Activated T-cell treated with anti-CD3 and anti-CD28 coated beads, Interleukin-2, amount 50 U/mL, for 72 hours (primary cell): ENCODE data around the gene MAGEB1. TPM values are rescaled to one million over a fixed set of nuclear protein-coding genes. Genes with fewer than 3 reads are reported as not detected.

ENCODE experiments used
- ATAC-seq, 2 donors: fragments of 150-1000 bp; cut with Tn5 transposase; replicated peaks in 1 of 2; 2 replicates each; pipeline ENCODE4 v1.10.0; 2021; ENCODE audit warnings: moderate library complexity in 2 of 2, mild to moderate bottlenecking in 1 of 2
- DNase-seq, 2 donors: peaks; one replicate each; pipeline ENCODE4 v3.0.0; 2021 to 2022; ENCODE audit warnings: mixed read lengths in 1 of 2
- H3K27ac Mint-ChIP-seq: one replicate; pipeline ENCODE4 v1.8.0; 2022; ENCODE audit warnings: mild to moderate bottlenecking, moderate library complexity, mixed read lengths
- H3K27me3 Mint-ChIP-seq: one replicate; pipeline ENCODE4 v1.8.0; 2022; ENCODE audit warnings: low read depth, mixed read lengths
- H3K36me3 Mint-ChIP-seq, 2 donors: one replicate each; pipeline ENCODE4 v1.8.0; 2022; ENCODE audit warnings: mixed read lengths in 2 of 2, mild to moderate bottlenecking in 1 of 2; ENCODE audit not compliant: insufficient read depth in 2 of 2
- H3K4me1 Mint-ChIP-seq: one replicate; pipeline ENCODE4 v1.8.0; 2022; ENCODE audit warnings: low read depth, mixed read lengths
- H3K4me3 Mint-ChIP-seq, 2 donors: one replicate each; pipeline ENCODE4 v1.8.0; 2022; ENCODE audit warnings: mild to moderate bottlenecking in 2 of 2, mixed read lengths in 2 of 2, moderate library complexity in 2 of 2
- H3K9me3 Mint-ChIP-seq, 2 donors: one replicate each; pipeline ENCODE4 v1.8.0; 2022; ENCODE audit warnings: mixed read lengths in 2 of 2
- total RNA-seq, 2 donors: library from RNA; stranded (reverse); gene quantifications; one replicate each; pipeline ENCODE4 v1.2.3, GENCODE V29; 2022

MAGEB1 gene, protein sequence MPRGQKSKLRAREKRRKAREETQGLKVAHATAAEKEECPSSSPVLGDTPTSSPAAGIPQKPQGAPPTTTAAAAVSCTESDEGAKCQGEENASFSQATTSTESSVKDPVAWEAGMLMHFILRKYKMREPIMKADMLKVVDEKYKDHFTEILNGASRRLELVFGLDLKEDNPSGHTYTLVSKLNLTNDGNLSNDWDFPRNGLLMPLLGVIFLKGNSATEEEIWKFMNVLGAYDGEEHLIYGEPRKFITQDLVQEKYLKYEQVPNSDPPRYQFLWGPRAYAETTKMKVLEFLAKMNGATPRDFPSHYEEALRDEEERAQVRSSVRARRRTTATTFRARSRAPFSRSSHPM
- total RNA-seq = not detected

DNA sequence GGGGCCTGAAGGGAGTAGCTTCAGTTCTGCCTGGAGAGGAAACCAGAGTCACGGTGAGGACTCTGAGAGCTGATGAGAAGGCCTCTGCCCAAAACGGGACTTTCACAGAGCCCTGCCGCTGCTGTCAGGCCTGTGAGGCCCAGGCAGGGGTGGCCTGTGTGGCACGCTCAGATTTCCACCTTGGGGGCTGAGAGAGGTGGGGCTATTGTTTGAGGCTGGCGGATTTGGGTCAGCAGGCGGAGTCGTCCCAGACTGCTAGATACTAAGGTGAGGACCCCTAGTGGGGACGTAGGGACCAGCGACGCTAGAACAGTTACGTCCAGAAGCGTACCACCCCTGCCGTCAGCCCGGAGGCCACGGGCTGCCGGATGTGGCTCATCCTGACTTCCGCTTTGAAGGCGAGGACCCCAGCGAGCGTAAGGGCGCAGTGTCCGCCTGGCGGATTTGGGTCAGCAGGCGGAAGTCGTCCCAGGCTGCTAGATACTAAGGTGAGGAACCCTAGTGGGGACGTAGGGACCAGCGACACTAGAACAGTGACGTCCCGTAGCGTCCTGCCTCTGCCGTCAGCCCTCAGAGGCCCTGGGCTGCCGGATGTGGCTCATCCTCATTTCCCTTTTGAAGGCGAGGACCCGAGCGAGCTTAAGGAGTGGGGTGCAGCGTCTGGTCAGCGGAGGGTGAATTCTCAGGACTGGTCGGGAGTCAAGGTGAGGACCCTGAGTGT lies at the start of gene MAGEB1:
Gene MAGEB1, plus strand, starts transcription at position 378 of the 721 bp plus-strand sequence. CDS start 3,348 bp downstream, outside the sequence.
- H3K4me1 Mint-ChIP-seq = no peaks in the 10 kb centered on the region
- DNase-seq = no peak
- H3K36me3 Mint-ChIP-seq = no peaks in the 10 kb centered on the region
- no peak within 1 kb of the TSS for H3K4me3 Mint-ChIP-seq
- H3K27ac Mint-ChIP-seq = no peak within 1 kb of the TSS
- H3K27me3 Mint-ChIP-seq = peaks cover 5% of the 10 kb centered on the region
- ATAC-seq = no peak
- H3K9me3 Mint-ChIP-seq = peaks cover 0 to 3% of the 10 kb centered on the region in 2 donors

DNA sequence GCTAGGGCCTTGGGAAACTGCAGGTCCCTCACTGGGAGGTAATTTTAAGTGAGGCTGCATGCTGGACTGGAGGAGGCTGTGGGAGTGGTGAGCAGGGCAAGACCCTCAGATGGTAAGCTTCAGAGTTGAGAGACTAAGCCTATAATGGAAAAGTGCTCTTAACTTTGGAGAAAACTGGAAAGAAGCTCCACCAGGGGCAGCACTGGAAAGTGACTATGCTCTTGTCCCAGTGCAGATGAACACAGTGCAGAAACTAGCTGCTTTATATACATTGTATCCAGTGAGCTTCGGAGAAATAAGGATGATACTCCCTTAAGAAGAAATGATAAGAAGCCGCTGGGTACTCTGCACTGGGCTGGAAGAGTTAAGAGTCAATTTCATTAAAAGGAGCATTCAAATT lies 34.8 kb upstream of the MAGEB1 start:
- H3K36me3 Mint-ChIP-seq = no peaks in the 10 kb centered on the region
- peaks cover 19% of the 10 kb centered on the region for H3K27me3 Mint-ChIP-seq
- H3K4me1 Mint-ChIP-seq = no peaks in the 10 kb centered on the region
- H3K27ac Mint-ChIP-seq = no peak overlapping the region
- no peaks in the 10 kb centered on the region for H3K9me3 Mint-ChIP-seq
- ATAC-seq (no peak), DNase-seq (no peak)
- no peak overlapping the region for H3K4me3 Mint-ChIP-seq

DNA sequence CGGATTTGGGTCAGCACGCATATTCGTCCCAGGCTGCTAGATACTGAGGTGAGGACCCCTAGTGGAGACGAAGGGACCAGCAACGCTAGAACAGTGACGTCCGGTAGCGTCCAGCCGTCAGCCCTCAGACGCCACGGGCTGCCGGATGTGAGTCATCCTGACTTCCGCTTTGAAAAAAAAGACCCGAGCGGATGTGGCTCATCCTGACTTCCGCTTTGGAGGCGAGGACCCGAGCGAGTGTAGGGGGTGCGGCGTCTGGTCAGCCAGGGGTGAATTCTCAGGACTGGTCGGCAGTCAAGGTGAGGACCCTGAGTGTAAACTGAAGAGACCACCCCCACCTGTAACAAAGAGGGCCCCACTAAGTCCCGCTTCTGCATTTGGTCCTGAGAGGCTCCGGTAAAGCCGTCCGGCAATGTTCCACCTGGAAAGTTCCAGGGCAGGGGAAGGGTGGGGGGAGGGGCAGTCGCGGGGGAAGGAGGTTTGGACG lies 31.5 kb upstream of the MAGEB1 start, which contains the start of gene MAGEB2:
Gene MAGEB2, plus strand, starts transcription at position 207 of the 487 bp plus-strand sequence. CDS start 3,018 bp downstream, outside the sequence.
- H3K36me3 Mint-ChIP-seq = no peaks in the 10 kb centered on the region
- no peak within 1 kb of the TSS for H3K27ac Mint-ChIP-seq
- H3K4me1 Mint-ChIP-seq = no peaks in the 10 kb centered on the region
- ATAC-seq (no peak), DNase-seq (no peak)
- no peak within 1 kb of the TSS for H3K4me3 Mint-ChIP-seq
- H3K9me3 Mint-ChIP-seq = no peaks in the 10 kb centered on the region
- peaks cover 17% of the 10 kb centered on the region for H3K27me3 Mint-ChIP-seq

DNA sequence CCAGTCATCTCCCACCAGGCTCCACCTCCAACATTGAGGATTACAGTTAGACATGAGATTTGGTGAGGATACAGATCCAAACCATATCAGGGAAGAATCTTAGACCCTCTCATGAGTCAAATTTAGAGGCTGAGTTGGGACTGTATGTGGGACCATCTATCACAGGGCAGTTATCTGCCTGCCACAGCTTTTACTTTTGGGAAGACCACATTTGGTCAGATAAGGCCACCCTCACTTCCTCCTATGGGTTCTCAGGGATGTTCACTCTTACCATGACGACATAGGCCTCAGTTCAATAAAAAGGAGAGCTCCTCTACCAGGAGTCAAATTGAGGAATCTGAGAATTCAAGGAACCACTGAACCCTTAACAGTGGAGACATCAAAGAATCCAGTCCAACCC lies 29.5 kb upstream of the MAGEB1 start:
- DNase-seq (no peak), ATAC-seq (no peak)
- Mint-ChIP-seq H3K27me3 (peaks cover 11% of the 10 kb centered on the region), H3K4me3 (no peak overlapping the region), H3K27ac (no peak overlapping the region), H3K9me3 (no peaks in the 10 kb centered on the region), H3K36me3 (no peaks in the 10 kb centered on the region), H3K4me1 (no peaks in the 10 kb centered on the region)

DNA sequence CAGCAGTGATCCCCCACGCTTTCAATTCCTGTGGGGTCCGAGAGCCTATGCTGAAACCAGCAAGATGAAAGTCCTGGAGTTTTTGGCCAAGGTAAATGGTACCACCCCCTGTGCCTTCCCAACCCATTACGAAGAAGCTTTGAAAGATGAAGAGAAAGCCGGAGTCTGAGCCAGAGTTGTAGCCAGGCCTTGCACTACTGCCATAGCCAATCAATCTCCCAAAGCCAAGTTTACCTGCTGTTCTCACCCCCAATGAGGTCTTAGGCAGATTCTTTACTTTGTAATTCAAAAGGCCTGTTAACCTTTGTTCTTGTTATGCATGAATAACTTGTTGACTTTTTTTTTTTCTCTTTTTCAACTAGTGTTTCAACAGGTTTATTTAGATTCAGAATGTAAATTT lies 27.6 kb upstream of the MAGEB1 start:
- H3K27ac Mint-ChIP-seq = no peak overlapping the region
- no peaks in the 10 kb centered on the region for H3K9me3 Mint-ChIP-seq
- no peaks in the 10 kb centered on the region for H3K27me3 Mint-ChIP-seq
- H3K4me3 Mint-ChIP-seq = no peak overlapping the region
- DNase-seq (no peak), ATAC-seq (no peak)
- no peaks in the 10 kb centered on the region for H3K36me3 Mint-ChIP-seq
- no peaks in the 10 kb centered on the region for H3K4me1 Mint-ChIP-seq

DNA sequence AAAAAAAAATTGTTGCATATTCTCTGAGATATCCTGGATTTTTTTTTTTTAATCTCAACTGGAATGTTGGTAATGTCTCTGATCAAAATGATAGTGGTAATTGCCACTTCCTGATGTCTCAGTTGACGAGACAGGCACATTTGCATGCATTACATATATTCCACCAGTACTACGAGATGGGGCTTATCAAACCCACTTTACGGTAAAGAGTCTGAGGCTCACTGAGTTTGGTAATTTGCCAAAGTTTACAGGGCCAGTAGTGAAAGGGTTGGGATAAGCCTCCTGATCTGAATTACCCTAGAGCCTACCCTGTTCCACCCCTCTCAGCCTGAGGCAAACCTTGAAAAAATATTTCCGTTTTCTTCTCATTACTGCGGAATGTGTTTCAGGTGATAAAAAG lies 26.3 kb upstream of the MAGEB1 start:
- Mint-ChIP-seq H3K9me3 (no peaks in the 10 kb centered on the region), H3K4me1 (no peaks in the 10 kb centered on the region), H3K36me3 (no peaks in the 10 kb centered on the region), H3K4me3 (no peak overlapping the region), H3K27ac (no peak overlapping the region), H3K27me3 (no peaks in the 10 kb centered on the region)
- ATAC-seq (no peak), DNase-seq (no peak)

DNA sequence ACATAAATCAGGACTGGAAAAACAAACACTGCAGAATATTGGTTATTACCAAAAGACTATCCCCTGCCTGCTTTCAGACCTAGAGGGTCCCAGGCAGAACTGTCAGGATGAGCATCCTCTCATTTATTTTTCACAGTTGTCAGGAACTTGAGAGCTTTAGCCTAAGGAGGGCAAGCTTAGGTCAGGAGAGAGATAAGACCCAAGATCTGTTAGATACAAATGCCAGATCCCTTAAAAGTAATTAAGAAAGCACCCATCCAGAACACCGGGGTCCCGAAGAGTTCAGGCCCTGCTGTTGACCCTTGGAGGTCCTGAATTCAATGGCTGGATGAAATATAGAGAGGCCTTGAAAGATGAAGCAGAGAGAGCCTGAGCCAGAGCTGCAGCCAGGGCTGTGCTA lies 22.4 kb upstream of the MAGEB1 start:
- Mint-ChIP-seq H3K9me3 (no peaks in the 10 kb centered on the region), H3K36me3 (no peaks in the 10 kb centered on the region), H3K27ac (no peak overlapping the region), H3K27me3 (no peaks in the 10 kb centered on the region), H3K4me1 (no peaks in the 10 kb centered on the region), H3K4me3 (no peak overlapping the region)
- DNase-seq = no peak
- ATAC-seq = no peak

DNA sequence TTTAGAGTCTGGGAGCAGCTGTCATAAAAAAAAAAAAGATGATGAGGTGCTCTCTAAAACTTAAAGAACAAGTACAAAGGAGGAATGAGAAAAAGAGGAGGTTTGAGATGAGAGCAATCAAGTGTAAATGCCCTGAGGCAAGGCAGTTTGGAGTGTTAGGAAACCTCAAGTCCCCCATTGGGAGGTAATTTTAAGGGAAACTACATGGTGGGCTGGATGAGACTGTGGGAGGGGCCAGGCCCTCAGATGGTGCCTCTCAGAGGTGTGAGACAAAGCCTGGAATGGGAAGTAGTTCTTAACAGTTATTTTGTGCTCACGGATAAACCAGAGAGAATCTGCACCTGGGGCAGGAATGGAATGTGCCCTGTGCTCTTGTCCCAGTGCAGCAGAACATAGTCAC lies 18.4 kb upstream of the MAGEB1 start:
- DNase-seq = no peak
- Mint-ChIP-seq H3K4me3 (no peak overlapping the region), H3K27ac (no peak overlapping the region), H3K27me3 (no peaks in the 10 kb centered on the region), H3K9me3 (no peaks in the 10 kb centered on the region), H3K4me1 (no peaks in the 10 kb centered on the region), H3K36me3 (no peaks in the 10 kb centered on the region)
- no peak for ATAC-seq

DNA sequence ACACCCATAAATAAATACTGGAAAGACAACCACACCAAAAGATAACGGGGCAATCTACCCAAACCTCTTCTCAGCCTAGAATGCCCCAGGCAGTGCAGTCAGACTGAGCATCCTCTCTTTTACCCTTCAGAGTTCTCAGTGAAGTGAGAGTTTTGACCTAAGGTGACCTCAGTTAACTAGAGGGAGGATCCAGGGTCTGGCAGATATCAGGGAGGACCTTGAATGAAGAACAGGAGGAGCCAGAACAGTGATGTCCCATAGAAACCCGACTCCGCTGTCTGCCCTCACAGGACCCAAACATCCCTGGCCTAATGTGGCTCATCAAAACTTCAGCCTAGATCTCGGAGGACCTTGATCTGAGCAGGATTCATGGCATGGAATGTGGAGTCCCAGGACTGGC lies 16.6 kb upstream of the MAGEB1 start, which contains the start of gene MAGEB3:
Gene MAGEB3, plus strand, starts transcription at position 263 of the 400 bp plus-strand sequence. CDS start 5,268 bp downstream, outside the sequence.
- DNase-seq (no peak), ATAC-seq (no peak)
- no peaks in the 10 kb centered on the region for H3K9me3 Mint-ChIP-seq
- no peaks in the 10 kb centered on the region for H3K27me3 Mint-ChIP-seq
- H3K27ac Mint-ChIP-seq = no peak within 1 kb of the TSS
- no peaks in the 10 kb centered on the region for H3K36me3 Mint-ChIP-seq
- H3K4me3 Mint-ChIP-seq = no peak within 1 kb of the TSS
- no peaks in the 10 kb centered on the region for H3K4me1 Mint-ChIP-seq

DNA sequence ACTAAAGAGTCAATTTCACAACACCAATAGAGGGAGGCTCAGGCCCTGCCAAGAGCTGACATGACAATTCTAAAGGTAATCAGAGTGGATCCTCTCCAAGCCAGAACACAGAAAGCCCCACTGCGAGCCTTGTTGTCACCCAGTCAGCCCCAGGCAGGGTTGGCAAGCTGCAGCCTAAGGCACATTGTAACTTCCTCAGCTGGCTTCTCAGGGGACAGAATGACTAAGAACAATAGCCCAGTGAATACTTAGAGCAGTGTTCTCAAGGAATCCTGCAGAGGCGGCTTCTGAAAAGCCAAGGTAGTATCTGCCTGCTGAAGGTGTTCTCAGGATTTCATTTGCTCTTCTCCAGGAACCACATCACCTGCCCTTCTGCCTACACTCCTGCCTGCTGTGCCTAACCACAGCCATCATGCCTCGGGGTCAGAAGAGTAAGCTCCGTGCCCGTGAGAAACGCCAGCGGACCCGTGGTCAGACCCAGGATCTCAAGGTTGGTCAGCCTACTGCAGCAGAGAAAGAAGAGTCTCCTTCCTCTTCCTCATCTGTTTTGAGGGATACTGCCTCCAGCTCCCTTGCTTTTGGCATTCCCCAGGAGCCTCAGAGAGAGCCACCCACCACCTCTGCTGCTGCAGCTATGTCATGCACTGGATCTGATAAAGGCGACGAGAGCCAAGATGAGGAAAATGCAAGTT lies 5.1 kb upstream of the MAGEB1 start, which contains the start of gene MAGEB4:
Gene MAGEB4, plus strand, starts transcription at position 277 of the 692 bp plus-strand sequence. Its CDS starts 136 bp downstream, at position 413.
- Mint-ChIP-seq H3K36me3 (no peaks in the 10 kb centered on the region), H3K4me1 (no peaks in the 10 kb centered on the region), H3K9me3 (no peaks in the 10 kb centered on the region), H3K27me3 (peaks cover 18% of the 10 kb centered on the region), H3K4me3 (no peak within 1 kb of the TSS), H3K27ac (no peak within 1 kb of the TSS)
- ATAC-seq = no peak
- DNase-seq = no peak

DNA sequence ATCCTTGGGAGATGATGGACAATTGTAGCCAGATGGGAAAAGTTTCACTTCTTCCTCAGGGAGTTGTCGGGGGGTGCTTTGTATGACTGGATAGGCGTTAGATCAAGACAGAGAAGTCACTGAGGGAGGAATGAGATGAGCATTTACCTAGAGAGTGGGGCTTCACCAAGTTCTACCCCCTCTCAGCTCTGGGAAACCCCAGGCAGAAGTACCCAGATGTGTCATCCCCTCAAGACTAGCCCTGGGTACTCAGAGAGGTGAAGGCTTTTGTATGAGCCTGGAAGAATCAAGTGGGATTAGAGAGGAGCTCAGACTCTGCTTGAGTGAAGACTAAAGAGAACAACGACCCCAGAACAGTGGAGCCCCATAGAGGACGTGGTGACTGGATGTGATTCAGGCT lies 1.9 kb downstream of the MAGEB1 start:
- Mint-ChIP-seq H3K27me3 (peaks cover 5% of the 10 kb centered on the region), H3K27ac (no peak overlapping the region), H3K9me3 (peaks cover 0 to 3% of the 10 kb centered on the region in 2 donors), H3K4me1 (no peaks in the 10 kb centered on the region), H3K4me3 (no peak overlapping the region), H3K36me3 (no peaks in the 10 kb centered on the region)
- DNase-seq (no peak), ATAC-seq (peak in 1 of 2 donors; percentile 40)

DNA sequence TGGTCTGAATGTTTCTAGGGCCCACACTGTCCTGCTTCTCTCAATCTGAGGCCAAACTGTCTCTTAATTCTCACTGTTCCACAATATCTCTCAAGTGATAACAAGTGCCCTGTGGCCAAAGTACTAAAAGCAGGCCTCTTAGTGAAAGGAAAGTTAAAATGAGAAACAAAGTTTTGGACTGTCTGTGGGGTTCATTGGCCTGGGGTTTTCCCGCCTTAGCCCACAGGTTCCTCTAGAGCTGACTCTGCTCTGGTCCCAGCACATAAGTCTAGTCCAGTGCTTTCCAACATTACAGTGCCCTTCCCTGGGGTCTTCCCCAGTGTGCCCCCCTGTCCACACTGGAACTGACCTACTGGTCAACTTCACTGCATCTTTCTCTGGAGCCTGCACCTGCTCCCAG lies 6.3 kb downstream of the MAGEB1 start:
- DNase-seq = no peak
- Mint-ChIP-seq H3K27me3 (peaks cover 5% of the 10 kb centered on the region), H3K36me3 (no peaks in the 10 kb centered on the region), H3K4me3 (no peak overlapping the region), H3K9me3 (peaks cover 2 to 5% of the 10 kb centered on the region in 2 donors), H3K4me1 (no peaks in the 10 kb centered on the region), H3K27ac (no peak overlapping the region)
- no peak for ATAC-seq

DNA sequence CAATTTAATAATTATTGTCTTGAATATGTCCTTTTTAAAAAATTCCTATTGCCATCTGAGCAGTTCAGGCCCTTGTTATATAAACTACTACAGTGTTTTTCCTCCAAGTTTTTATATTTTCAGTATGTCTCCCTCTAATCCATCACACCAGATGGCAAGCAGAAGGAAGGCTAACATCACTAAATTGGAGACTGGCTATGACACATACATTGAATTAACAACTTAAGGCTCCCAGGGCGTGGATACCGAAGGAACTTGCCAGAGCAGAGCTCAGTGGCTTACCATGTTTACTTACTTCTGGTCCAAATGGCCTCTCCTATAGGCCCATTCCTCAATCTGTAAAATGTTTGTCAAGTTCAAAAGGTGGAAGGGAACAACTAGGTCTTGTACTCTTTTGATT lies 13.0 kb downstream of the MAGEB1 start:
- peaks cover 2% of the 10 kb centered on the region in 2 donors for H3K9me3 Mint-ChIP-seq
- H3K4me1 Mint-ChIP-seq = no peaks in the 10 kb centered on the region
- H3K4me3 Mint-ChIP-seq = no peak overlapping the region
- DNase-seq (no peak), ATAC-seq (no peak)
- H3K27me3 Mint-ChIP-seq = no peaks in the 10 kb centered on the region
- H3K27ac Mint-ChIP-seq = no peak overlapping the region
- H3K36me3 Mint-ChIP-seq = no peaks in the 10 kb centered on the region
